UCSD-AML1 (cell line): ENCODE results near the gene CHPF2.

Experiments used
- DNase-seq: peaks from one replicate; lab custom pipeline; 2025; ENCODE audit not compliant: unreplicated experiment; lab: John Stamatoyannopoulos, UW

CHPF2 gene

GRCh38 chr7:151281686-151282085, 49.4 kb downstream of the CHPF2 start:
- no peak for DNase-seq

- no peak for DNase-seq
Observed at GRCh38 chr7:151282111-151282510, 49.8 kb downstream of the CHPF2 start.

GRCh38 chr7:151283302-151283701, 51.0 kb downstream of the CHPF2 start:
- DNase-seq, result no peak

- DNase-seq, result no peak
Observed at GRCh38 chr7:151286148-151286547, 53.9 kb downstream of the CHPF2 start.
